Body of pancreas (tissue), 4 donors: ENCODE results near the gene GIPC2. TPM values are rescaled to one million over a fixed set of nuclear protein-coding genes. Genes with fewer than 3 reads are reported as not detected.

Experiments used
- ATAC-seq: fragments of 150-250 bp; one replicate; pipeline ENCODE4 v1.9.1; 2016
- DNase-seq, 4 donors: peaks; one replicate each; pipeline ENCODE4 v3.0.0-alpha.2; 2019
- H3K27ac ChIP-seq, 4 donors: fragments of 200-600 bp; sonication (generic); 1 replicate in 3 of 4; 2 replicates in 1 of 4; pipeline versions ENCODE4 v1.5.1 to v1.6.1; 2016 to 2019; ENCODE audit warnings: mild to moderate bottlenecking in 1 of 4, mixed read lengths in 1 of 4, moderate library complexity in 1 of 4
- H3K27me3 ChIP-seq, 2 donors: fragments of 200-600 bp; sonication (generic); one replicate each; pipeline ENCODE4 v1.6.0; 2016; ENCODE audit warnings: mild to moderate bottlenecking in 1 of 2
- H3K36me3 ChIP-seq, 2 donors: fragments of 200-600 bp; sonication (generic); replicated peaks in 1 of 2; 2 replicates each; pipeline ENCODE4 v1.5.1; 2016; ENCODE audit warnings: low read depth in 2 of 2; ENCODE audit not compliant: insufficient read depth in 1 of 2
- H3K4me1 ChIP-seq: fragments of 200-600 bp; sonication (generic); one replicate; pipeline ENCODE4 v1.6.0; 2016
- H3K4me3 ChIP-seq, 2 donors: fragments of 200-600 bp; sonication (generic); 1 replicate in 1 of 2; 2 replicates in 1 of 2; pipeline ENCODE4 v1.5.1; 2016 to 2019
- H3K9me3 ChIP-seq, 3 donors: fragments of 200-600 bp; sonication (generic); 1 replicate in 2 of 3; 2 replicates in 1 of 3; pipeline ENCODE4 v1.5.1; 2016
- CTCF ChIP-seq, 7 experiments: fragments of 450-650 bp in 4 of 7; fragments of 200-600 bp in 3 of 7; sonication (generic) in 3 of 7; IDR thresholded peaks; one replicate each; pipeline ENCODE4 v1.5.1; 2016 to 2019; ENCODE audit warnings: antibody characterized with exemption in 7 of 7
- POLR2A ChIP-seq, 3 donors: fragments of 450-650 bp; IDR thresholded peaks; one replicate each; pipeline ENCODE4 v1.6.1; 2016; ENCODE audit warnings: antibody characterized with exemption in 3 of 3, mild to moderate bottlenecking in 2 of 3
- WGBS, 2 donors: methylation state at CpG; one replicate each; pipeline ENCODE4 v1.1.5; 2017; 5-methylcytosine and 5-hydroxymethylcytosine counted together
- intact Hi-C: fragments of 100-400 bp; cut with DNase I; formaldehyde crosslinking; loops from one replicate; pipeline ENCODE4 v1.15.1; 2023
- total RNA-seq, 2 donors: library from RNA; depleted of rRNA; stranded (reverse); fragments of >200 nt; gene quantifications; one replicate each; pipeline ENCODE4 v1.1.0, GENCODE V29; 2016

GIPC2 gene
- total RNA-seq, 2 donors from 2014 or later = 19.2 to 20.1 TPM

GRCh38 chr1:78040484-78041089, 5.2 kb upstream of the GIPC2 start:
- no peak for TF ChIP-seq CTCF (IDR thresholded peaks at IDR 0.05)
- no peak for TF ChIP-seq POLR2A (IDR thresholded peaks at IDR 0.05)
- H3K27me3 ChIP-seq = no peaks in the 10 kb centered on the region
- DNase-seq (no peak), ATAC-seq (no peak)
- peak overlapping the region in 3 of 4 donors; percentile 61 to 90 (median 82) for H3K27ac ChIP-seq
- H3K4me1 ChIP-seq = peaks cover 70% of the 10 kb centered on the region
- H3K36me3 ChIP-seq = no peaks in the 10 kb centered on the region
- no peaks in the 10 kb centered on the region for H3K9me3 ChIP-seq
- intact Hi-C loops = no loop called here
- 55 to 56% methylated on average over 3 of the region's 3 CpGs for WGBS, 2 donors
- H3K4me3 ChIP-seq = no peak overlapping the region

- no peak overlapping the region for H3K4me3 ChIP-seq
- peak; percentile 26 to 37 (median 30) for DNase-seq
- H3K36me3 ChIP-seq = no peaks in the 10 kb centered on the region
- TF ChIP-seq POLR2A (IDR thresholded peaks at IDR 0.05) (no peak), CTCF (IDR thresholded peaks at IDR 0.05) (no peak)
- peak overlapping the region; percentile 68 to 97 (median 95) for H3K27ac ChIP-seq
- intact Hi-C loops = no loop called here
- H3K27me3 ChIP-seq = no peaks in the 10 kb centered on the region
- ATAC-seq = no peak
- no peaks in the 10 kb centered on the region for H3K9me3 ChIP-seq
- WGBS, 2 donors = 42 to 45% methylated on average over 2 to 3 of the region's 3 CpGs
- peaks cover 64% of the 10 kb centered on the region for H3K4me1 ChIP-seq
These were observed 2.3 kb upstream of the GIPC2 start for GRCh38 chr1:78043436-78043835.

- H3K36me3 ChIP-seq = no peaks in the 10 kb centered on the region
- 27 to 29% methylated on average over 14 of the region's 14 CpGs for WGBS, 2 donors
- no peak for TF ChIP-seq CTCF (IDR thresholded peaks at IDR 0.05)
- peak; percentile 7 to 44 (median 39) for TF ChIP-seq POLR2A (IDR thresholded peaks at IDR 0.05)
- ATAC-seq (peak; percentile 10), DNase-seq (peak in 3 of 4 donors; percentile 41 to 50 (median 50))
- H3K27me3 ChIP-seq = no peaks in the 10 kb centered on the region
- H3K27ac ChIP-seq = peak overlapping the region; percentile 92 to 97 (median 95)
- intact Hi-C loops = no loop called here
- H3K4me3 ChIP-seq = peak overlapping the region; percentile 43 to 54
- peaks cover 66% of the 10 kb centered on the region for H3K4me1 ChIP-seq
- no peaks in the 10 kb centered on the region for H3K9me3 ChIP-seq
These were observed 787 bp upstream of the GIPC2 start for GRCh38 chr1:78044796-78045562.

- Histone ChIP-seq H3K36me3 (no peaks in the 10 kb centered on the region), H3K4me3 (peak overlapping the region; percentile 43 to 54), H3K4me1 (peaks cover 60% of the 10 kb centered on the region), H3K9me3 (no peaks in the 10 kb centered on the region), H3K27ac (peak overlapping the region; percentile 92 to 97 (median 95)), H3K27me3 (no peaks in the 10 kb centered on the region)
- DNase-seq (peak in 2 of 4 donors; percentile 20 to 23), ATAC-seq (no peak)
- intact Hi-C loops = no loop called here
- no peak for TF ChIP-seq CTCF (IDR thresholded peaks at IDR 0.05)
- no peak for TF ChIP-seq POLR2A (IDR thresholded peaks at IDR 0.05)
- WGBS, 2 donors = 13 to 25% methylated on average over 12 to 19 of the region's 19 CpGs
These were observed 222 bp upstream of the GIPC2 start for GRCh38 chr1:78045563-78045925.
